Upper lobe of right lung (tissue), 1 donor: ENCODE results near the gene MMP21. TPM values are rescaled to one million over a fixed set of nuclear protein-coding genes. Genes with fewer than 3 reads are reported as not detected.

Experiments
- ATAC-seq: fragments of 200-7000 bp; cut with Tn5 transposase; one replicate; pipeline ENCODE4 v1.9.1; 2020; ENCODE audit warnings: mild to moderate bottlenecking, moderate library complexity
- DNase-seq: peaks from one replicate; pipeline ENCODE4 v3.0.0-alpha.2; 2020
- H3K27ac ChIP-seq: fragments of 200-600 bp; one replicate; pipeline ENCODE4 v1.8.0; 2022
- H3K27me3 ChIP-seq: fragments of 200-600 bp; one replicate; pipeline ENCODE4 v1.8.0; 2022; ENCODE audit warnings: mild to moderate bottlenecking
- H3K36me3 ChIP-seq: fragments of 200-600 bp; one replicate; pipeline ENCODE4 v1.8.0; 2022
- H3K4me1 ChIP-seq: fragments of 200-600 bp; one replicate; pipeline ENCODE4 v1.8.0; 2022
- H3K4me3 ChIP-seq: fragments of 200-600 bp; one replicate; pipeline ENCODE4 v1.8.0; 2022; ENCODE audit warnings: mild to moderate bottlenecking
- H3K9me3 ChIP-seq: fragments of 200-600 bp; one replicate; pipeline ENCODE4 v1.8.0; 2022
- CTCF ChIP-seq: fragments of 200-600 bp; IDR thresholded peaks from one replicate; pipeline ENCODE4 v1.8.0; 2022; ENCODE audit warnings: antibody characterized with exemption
- intact Hi-C: fragments of 100-400 bp; cut with DNase I; formaldehyde crosslinking; loops from one replicate; pipeline ENCODE4 v1.11.0; 2022
- total RNA-seq: library from RNA; stranded (reverse); fragmentation: NEBNext Ultra II Directional; extraction: Animal tissue kit (Norgen Biotek cat#: 25700); gene quantifications from one replicate; pipeline ENCODE4 v1.2.1, GENCODE V29; 2021
- donor health status: DM: no; HTN: yes; CAD: no; lungs with severe emphysema.

Gene MMP21
- total RNA-seq, 1 donor from 2014 or later = not detected

- ATAC-seq = peak; percentile 25
- no peak for TF ChIP-seq CTCF
- Histone ChIP-seq H3K9me3 (no peaks in the 10 kb centered on the region), H3K4me3 (no peak overlapping the region), H3K27me3 (no peaks in the 10 kb centered on the region), H3K36me3 (peaks cover 22% of the 10 kb centered on the region), H3K27ac (no peak overlapping the region), H3K4me1 (no peaks in the 10 kb centered on the region)
- no peak for DNase-seq
- intact Hi-C loops = no loop called here
Measured at GRCh38 chr10:125788156-125789034, 12.8 kb upstream of the MMP21 start.

- no peak for TF ChIP-seq CTCF
- Histone ChIP-seq H3K4me1 (no peaks in the 10 kb centered on the region), H3K9me3 (no peaks in the 10 kb centered on the region), H3K4me3 (no peak overlapping the region), H3K36me3 (no peaks in the 10 kb centered on the region), H3K27ac (no peak overlapping the region), H3K27me3 (no peaks in the 10 kb centered on the region)
- DNase-seq (no peak), ATAC-seq (no peak)
- intact Hi-C loops = no loop called here
Measured at GRCh38 chr10:125785791-125786190, 10.2 kb upstream of the MMP21 start.

GRCh38 chr10:125783957-125784356, 8.3 kb upstream of the MMP21 start:
- no peak for TF ChIP-seq CTCF
- H3K36me3 ChIP-seq = no peaks in the 10 kb centered on the region
- ATAC-seq (no peak), DNase-seq (no peak)
- H3K9me3 ChIP-seq = no peaks in the 10 kb centered on the region
- H3K27me3 ChIP-seq = no peaks in the 10 kb centered on the region
- intact Hi-C loops = no loop called here
- H3K4me3 ChIP-seq = no peak overlapping the region
- no peak overlapping the region for H3K27ac ChIP-seq
- no peaks in the 10 kb centered on the region for H3K4me1 ChIP-seq

GRCh38 chr10:125783408-125783807, 7.8 kb upstream of the MMP21 start:
- intact Hi-C loops = no loop called here
- Histone ChIP-seq H3K27ac (no peak overlapping the region), H3K4me3 (no peak overlapping the region), H3K9me3 (no peaks in the 10 kb centered on the region), H3K4me1 (no peaks in the 10 kb centered on the region), H3K27me3 (no peaks in the 10 kb centered on the region), H3K36me3 (no peaks in the 10 kb centered on the region)
- DNase-seq (no peak), ATAC-seq (no peak)
- TF ChIP-seq CTCF = no peak

- DNase-seq = no peak
- Histone ChIP-seq H3K4me1 (no peaks in the 10 kb centered on the region), H3K27ac (no peak overlapping the region), H3K4me3 (no peak overlapping the region), H3K27me3 (no peaks in the 10 kb centered on the region), H3K36me3 (no peaks in the 10 kb centered on the region), H3K9me3 (no peaks in the 10 kb centered on the region)
- ATAC-seq = no peak
- no peak for TF ChIP-seq CTCF
- intact Hi-C loops = no loop called here
Measured at GRCh38 chr10:125782616-125783015, 7.0 kb upstream of the MMP21 start.
